HG03521 (cell line): ENCODE measurements around the gene DOCK11.

Source experiments
- ATAC-seq: cut with Tn5 transposase; IDR thresholded peaks from one replicate; pipeline ENCODE4 v1.9.1; 2021; ENCODE audit warnings: mild to moderate bottlenecking, moderate library complexity; ENCODE audit not compliant: unreplicated experiment

Gene DOCK11

DNA sequence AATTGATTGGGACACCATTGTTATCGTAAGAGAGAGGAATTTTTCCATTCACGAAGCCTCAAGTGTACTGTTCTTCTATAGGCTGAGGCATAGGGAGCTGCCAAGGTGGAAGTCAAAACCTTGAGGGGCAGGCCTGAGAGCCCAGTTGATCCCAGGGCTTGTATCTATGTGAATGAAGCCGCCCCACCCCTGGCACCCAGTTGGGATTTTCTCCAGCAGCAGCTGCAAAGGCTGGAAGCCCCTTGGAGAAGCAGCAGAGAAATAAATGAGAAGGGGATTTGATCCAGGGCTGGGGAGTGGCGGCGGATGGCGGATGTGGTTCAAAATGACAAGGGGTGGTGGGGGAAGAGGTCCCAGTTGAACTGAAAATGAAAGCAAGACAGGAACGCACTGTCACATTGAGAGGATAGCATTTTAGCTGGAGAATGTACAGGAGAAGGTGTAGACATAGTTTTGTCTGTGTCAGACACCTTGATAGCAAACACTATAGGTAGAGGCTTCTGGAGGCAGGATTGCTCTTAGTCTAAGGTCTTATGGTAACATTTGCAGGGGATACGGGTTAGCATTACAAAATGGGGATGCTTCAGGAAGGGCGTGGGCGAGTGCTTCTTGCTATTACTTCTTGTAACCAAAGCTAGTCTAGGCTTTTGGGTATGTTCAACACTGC, 32.6 kb downstream of the DOCK11 start:
- peak; percentile 72 for ATAC-seq

DNA sequence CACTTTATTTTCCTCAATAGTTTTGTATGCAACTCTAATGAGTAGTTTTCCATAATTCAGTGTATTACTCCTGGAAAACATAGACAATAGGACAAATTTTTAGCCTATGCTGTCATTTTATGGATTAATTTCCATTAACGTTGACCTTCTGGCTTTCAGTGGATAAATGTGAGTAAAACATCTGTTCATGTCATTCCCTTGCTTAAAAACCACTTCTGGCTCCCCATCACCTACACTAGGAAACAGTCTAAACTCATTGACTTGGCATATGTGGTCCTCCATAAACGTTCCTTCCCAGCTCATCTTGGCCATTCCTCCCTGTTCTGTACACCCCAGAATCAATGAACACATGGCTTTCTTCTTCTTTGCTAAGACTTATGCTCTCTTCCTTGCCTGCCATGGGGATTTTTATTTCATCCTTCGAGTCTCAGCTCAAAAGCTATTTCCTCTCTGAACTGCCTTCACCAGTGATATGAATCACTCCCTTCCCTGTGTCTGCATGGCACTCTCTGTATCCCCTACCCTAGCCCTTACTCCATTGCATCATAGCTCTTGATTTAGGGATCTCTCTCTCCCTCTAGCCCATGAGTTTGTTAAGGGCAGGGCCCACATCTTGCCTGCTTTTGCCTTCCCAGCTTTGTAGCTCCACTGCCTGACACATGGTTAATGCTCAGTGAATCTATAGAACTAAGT, 34.8 kb downstream of the DOCK11 start:
- no peak for ATAC-seq

GRCh38 chrX:118534716-118535493, 39.3 kb downstream of the DOCK11 start:
- ATAC-seq = no peak

DNA sequence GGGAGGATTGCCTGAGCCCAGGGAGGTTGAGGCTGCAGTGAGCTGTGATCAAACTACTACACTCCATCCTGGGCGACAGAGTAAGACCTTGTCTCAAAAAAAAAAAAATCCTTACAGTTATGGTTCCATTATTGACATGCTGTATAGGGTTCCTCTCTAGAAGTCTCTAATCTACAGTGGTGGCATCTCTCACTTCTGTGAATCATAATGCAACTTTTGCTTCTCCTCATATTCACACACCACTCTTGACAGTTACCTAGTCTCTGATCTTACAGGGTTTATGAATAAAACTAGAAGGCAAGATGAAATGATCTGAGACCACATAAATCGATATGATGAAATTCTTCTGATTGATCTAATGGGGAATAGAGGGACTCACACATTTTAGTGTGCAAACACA, 40.6 kb downstream of the DOCK11 start:
- ATAC-seq = peak; percentile 45

- peak; percentile 60 for ATAC-seq
These were observed 41.3 kb downstream of the DOCK11 start for GRCh38 chrX:118536687-118537461.

DNA sequence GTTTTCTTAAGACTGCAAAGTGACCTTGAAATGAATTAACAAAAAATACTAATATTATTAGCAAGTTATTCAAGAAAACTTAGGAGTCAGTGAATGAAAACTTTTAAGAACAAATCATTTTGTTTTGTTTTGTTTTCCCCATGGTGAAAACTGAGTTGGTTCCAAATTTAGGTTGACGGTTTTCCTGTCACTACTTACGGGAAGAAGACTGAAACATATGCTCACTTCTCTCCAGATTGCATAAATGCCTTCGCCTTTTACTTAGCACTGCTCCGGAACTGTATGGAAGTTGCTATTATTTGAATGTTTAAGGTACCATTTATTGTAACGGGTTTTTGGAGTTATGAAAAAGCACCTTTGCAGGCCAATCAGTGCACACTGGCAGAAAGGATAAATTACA, 42.8 kb downstream of the DOCK11 start:
- ATAC-seq = no peak

- ATAC-seq = no peak
These were observed 44.7 kb downstream of the DOCK11 start for GRCh38 chrX:118540342-118540741.

- ATAC-seq = no peak
These were observed 45.9 kb downstream of the DOCK11 start for GRCh38 chrX:118541482-118541881.

- ATAC-seq = no peak
These were observed 49.9 kb downstream of the DOCK11 start for GRCh38 chrX:118545510-118545909.

DNA sequence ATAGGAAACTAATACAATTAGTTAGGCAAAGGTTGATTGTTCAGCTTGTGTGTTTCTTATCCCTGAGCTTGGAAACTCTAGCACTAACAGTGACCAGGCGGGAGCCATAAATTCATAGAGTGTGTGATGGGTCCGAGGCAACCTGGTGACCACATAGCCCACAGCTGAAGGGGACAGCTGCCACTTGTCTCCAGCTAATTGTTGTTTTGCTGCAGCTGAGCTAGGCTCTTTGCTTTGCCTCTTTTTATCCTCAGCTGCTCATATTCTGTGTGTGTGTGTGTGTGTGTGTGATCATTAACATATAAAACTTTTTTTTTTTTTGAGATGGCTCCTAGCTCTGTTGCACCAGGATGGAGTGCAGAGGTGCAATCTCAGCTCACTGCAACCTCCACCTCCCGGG, 53.2 kb downstream of the DOCK11 start:
- ATAC-seq = no peak

DNA sequence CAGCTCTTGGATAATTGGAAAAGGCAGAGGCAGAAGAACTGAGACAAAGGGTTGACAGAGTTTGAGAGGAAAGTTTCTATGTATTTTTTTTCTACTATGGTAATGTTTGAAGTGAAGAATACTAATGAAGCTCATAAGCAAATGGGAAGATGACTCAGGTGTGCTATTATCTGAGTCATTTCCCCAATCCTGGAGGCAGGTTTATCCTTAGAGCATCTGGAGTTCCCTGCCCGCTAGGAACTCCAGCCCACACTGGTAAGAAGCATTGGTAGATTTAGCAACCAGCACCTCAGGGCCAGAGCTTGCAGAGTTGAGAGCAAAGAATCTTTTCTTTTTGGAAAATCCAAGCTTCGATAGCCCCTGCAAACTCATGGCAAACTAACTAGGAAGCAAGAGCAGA, 55.2 kb downstream of the DOCK11 start:
- no peak for ATAC-seq

- ATAC-seq = no peak
These were observed 55.8 kb downstream of the DOCK11 start for GRCh38 chrX:118551426-118551825.

DNA sequence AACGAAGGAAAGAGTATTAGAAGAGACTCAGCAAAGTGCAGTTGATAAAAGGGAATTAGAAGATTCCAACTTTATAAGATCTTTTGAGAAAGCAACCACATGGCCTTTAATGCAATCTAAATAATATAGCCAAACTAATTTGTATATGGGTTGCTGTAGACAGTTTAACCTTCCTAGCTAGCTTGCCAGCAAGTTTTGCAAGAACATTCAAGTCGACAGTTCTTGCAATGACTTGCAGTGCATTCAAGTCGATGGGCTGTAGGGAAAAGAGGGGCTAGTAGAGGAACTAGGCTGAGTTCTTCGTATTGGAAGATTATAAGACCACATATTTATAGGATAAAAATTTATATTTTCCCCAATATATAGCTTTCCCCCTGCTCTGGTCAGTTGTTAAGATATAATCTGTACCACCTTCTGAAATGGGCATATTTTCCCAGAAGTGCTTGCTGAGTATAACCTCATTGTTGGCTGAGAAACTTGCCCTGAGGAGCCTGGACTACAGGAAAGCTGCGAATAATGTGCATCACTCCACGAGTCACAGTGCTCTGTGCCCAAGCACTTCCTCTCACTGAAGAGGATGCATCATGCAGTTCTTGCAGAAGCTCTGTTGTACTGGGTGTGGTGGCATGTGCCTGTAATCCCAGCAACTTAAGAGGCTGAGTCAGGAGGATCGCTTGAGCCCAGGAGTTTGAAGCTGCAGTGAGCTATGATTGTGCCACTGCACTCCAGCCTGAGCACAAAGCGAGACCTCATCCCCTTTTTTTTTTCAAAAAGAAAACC, 56.7 kb downstream of the DOCK11 start:
- no peak for ATAC-seq

DNA sequence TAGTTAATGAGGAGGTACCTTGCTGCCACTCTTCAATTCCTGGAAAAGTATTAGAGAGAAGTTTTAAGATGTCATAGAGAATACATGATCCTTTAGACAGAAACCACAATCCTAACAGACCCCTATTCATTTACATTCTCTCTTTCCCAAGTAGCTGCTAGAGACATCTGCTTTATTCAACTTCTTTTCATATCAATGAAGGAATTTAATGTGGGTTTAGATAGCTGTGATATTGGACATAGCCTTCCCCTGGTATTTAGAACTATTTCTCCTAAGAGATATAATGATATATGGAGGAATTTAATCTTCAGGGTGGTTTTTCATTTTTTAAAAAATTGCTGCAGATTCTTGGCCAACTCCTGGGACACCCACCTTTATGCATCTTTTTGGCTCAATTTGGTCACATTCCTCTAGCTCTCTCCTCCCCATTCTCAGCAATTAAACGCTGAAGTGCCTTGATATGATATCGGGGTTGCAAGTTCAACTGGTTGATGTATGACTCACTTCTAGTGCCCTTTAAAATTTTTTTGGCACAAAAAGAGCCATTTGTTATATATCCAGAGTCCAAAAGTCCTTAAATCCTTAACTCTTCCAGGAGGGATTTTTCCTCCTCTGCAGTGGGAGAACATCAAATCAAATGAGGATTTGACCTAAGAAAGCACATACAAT, 57.6 kb downstream of the DOCK11 start:
- no peak for ATAC-seq

GRCh38 chrX:118554511-118554910, 58.9 kb downstream of the DOCK11 start:
- ATAC-seq = no peak

DNA sequence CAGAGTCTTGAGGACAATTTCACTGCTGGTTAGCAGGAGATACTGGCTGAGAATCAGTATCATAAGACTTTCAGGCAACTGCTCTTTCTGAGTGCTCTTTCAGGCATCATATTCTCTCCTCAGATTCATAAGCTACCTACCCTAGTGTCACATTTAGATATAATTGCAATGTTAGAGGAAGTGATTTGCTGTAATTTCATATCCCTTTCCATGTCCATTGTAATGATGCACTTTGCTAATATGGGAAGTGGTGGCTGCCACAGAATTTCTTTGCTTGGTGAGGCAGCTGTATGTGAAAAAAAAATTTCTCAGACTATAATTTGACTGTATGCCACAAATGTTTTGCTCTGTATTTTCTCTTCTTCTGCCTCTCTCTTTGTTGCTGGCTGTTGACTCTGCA, 63.3 kb downstream of the DOCK11 start:
- ATAC-seq = no peak

GRCh38 chrX:118560489-118560888, 64.9 kb downstream of the DOCK11 start:
- no peak for ATAC-seq

DNA sequence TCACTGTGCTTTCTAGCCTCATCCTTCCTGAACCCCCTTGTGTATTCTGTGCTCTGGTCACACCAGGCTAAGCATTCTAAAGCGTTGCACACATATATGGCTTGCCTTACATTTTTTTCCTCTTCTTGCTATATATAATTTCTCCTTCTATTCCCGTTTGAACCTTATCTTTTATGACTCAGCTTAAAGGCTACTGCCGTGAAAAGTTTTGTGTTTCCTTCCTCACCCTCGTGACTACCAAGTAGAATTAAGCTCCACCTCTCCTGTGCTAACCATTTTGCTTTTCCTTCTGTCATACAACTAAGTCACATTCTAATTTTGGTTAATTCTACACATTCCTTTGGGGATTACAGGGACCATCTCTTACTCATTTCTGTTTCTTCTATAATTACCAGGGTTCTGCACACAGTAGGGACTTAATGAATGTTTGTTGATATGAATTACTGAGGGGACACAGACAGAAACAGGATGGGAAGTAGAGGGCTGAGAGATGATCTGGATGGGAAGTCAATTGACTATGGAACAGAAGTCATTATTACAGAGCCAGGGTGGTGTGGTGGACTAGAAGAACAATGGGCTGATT, 67.1 kb downstream of the DOCK11 start:
- ATAC-seq = no peak

GRCh38 chrX:118564498-118564897, 68.9 kb downstream of the DOCK11 start:
- ATAC-seq = no peak

- no peak for ATAC-seq
These were observed 70.2 kb downstream of the DOCK11 start for GRCh38 chrX:118565853-118566252.
